Activated naive CD4-positive, alpha-beta T cell treated with anti-CD3 and anti-CD28 coated beads, Interleukin-2, amount 50 U/mL, for 24 hours (primary cell): Measurements from ENCODE around the gene TTC39B.

ENCODE experiments used
- H3K27ac Mint-ChIP-seq: one replicate; pipeline ENCODE4 v1.8.0; 2021; ENCODE audit warnings: mild to moderate bottlenecking, mixed read lengths
- H3K27me3 Mint-ChIP-seq: one replicate; pipeline ENCODE4 v1.8.0; 2021; ENCODE audit warnings: mixed read lengths
- H3K36me3 Mint-ChIP-seq: one replicate; pipeline ENCODE4 v1.8.0; 2021; ENCODE audit warnings: mixed read lengths
- H3K4me1 Mint-ChIP-seq: one replicate; pipeline ENCODE4 v1.8.0; 2021; ENCODE audit warnings: mixed read lengths
- H3K4me3 Mint-ChIP-seq: one replicate; pipeline ENCODE4 v1.8.0; 2021; ENCODE audit warnings: mild to moderate bottlenecking, mixed read lengths
- H3K9me3 Mint-ChIP-seq: one replicate; pipeline ENCODE4 v1.8.0; 2021; ENCODE audit warnings: mixed read lengths

Gene TTC39B

DNA sequence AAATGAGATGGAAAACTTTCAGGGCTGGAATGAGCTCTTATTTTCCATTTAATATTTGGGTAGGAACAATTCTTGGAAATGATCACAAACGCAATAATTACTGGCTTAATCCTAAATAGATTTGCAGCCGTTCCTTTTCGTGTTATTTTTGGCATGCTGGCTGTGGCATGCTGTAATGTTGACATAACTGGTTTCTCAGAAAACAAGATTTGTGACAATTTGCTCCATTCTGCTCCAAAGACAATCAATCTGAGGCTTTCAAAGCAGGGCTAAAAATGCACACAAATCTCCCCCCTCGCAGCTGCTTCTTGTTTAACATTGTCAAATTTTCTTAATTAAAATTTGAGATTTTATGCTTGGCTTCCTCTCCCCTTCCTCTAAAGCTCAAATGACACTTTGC, 151.2 kb downstream of the TTC39B start:
- no peaks in the 10 kb centered on the region for H3K9me3 Mint-ChIP-seq
- H3K4me1 Mint-ChIP-seq: no peaks in the 10 kb centered on the region

DNA sequence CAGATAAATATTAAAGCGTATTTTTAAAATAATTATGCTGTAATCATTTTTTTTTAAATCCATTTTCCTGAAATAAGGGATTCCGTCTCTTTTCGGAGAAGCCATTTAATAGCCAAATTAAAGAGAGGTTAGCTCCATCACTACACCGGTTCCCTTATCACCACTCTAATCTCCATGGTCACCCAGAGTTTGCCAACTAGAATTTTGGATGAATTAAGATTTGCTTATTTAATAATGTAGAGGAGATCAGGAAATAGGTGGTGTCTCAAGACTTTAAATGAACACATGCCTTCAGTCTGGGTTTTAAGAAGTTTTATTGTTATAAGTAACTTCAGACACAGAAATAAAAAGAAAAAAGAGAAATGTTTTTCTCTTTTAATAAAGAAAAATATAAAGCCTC, 151.7 kb downstream of the TTC39B start:
- peaks cover under 1% of the 10 kb centered on the region for H3K27me3 Mint-ChIP-seq
- H3K9me3 Mint-ChIP-seq: no peaks in the 10 kb centered on the region
- no peak overlapping the region for H3K27ac Mint-ChIP-seq

More for the DNA sequence above, 151.2 kb downstream of the TTC39B start:
- no peaks in the 10 kb centered on the region for H3K27me3 Mint-ChIP-seq
- no peaks in the 10 kb centered on the region for H3K36me3 Mint-ChIP-seq
- H3K4me3 Mint-ChIP-seq: no peak overlapping the region
- no peak overlapping the region for H3K27ac Mint-ChIP-seq

DNA sequence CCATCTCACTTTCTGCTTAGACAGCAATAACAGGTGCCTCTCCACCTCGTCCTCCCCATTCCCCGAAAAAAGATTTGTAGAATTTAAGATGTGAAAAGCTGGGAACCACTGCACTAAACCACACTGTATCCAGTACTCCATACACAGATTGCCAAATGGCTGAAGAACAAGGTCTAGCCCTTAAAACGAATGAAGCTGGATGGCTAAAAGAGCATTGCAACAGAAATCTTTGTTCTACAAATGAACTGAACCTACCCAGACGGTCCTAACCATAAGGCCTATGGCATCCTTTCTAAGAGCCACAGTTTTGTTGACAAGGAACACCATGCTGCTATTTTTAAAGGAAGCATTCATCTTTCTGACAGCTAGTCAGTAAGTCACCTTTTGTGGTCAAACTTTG, 152.3 kb downstream of the TTC39B start:
- Mint-ChIP-seq H3K9me3 (no peaks in the 10 kb centered on the region), H3K36me3 (no peaks in the 10 kb centered on the region), H3K27ac (no peak overlapping the region), H3K27me3 (peaks cover 3% of the 10 kb centered on the region), H3K4me1 (no peaks in the 10 kb centered on the region), H3K4me3 (no peak overlapping the region)

More for the DNA sequence above, 151.7 kb downstream of the TTC39B start:
- Mint-ChIP-seq H3K4me1 (no peaks in the 10 kb centered on the region), H3K4me3 (no peak overlapping the region), H3K36me3 (no peaks in the 10 kb centered on the region)

DNA sequence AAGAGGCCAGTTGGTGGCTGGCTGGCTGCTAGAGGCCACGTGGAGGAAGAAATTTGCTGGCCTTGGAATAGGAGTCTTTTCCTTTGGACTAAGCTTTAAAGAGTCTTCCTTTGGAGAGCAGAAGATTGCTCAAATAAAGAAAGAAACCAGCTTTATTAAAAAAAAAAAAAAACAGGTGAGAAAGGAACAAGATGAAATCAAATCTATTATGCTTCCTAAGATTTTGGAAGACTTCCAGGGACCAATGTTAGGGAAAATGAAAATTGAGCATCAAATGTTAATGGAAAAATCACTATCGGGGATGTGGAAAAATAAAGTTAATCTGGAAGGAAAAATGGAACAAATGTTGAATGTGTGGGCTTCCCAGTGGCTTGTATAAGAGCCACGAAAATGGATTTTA, 153.1 kb downstream of the TTC39B start:
- Mint-ChIP-seq H3K27ac (no peak overlapping the region), H3K27me3 (peaks cover 3% of the 10 kb centered on the region), H3K4me3 (no peak overlapping the region), H3K9me3 (no peaks in the 10 kb centered on the region), H3K4me1 (no peaks in the 10 kb centered on the region), H3K36me3 (no peaks in the 10 kb centered on the region)

DNA sequence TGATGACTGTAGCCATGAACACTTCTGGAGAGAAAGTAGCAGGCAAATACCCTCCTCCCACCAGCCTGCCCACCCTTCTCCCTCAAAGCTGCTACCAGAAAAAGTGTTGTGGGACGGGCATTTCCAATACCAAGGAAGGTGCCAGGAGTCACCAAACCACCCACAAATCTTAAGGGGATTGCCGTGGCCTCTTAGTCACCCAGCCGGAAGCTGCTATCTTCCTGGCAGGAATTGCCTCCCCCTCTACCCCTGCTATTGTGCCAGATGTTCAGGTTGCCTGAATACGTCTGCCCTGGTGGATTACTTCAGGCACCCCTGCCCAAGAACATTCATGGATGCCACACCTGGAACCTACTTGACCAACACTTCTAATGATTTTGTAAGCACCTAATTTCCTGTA, 156.1 kb downstream of the TTC39B start:
- no peaks in the 10 kb centered on the region for H3K4me1 Mint-ChIP-seq
- peaks cover 3% of the 10 kb centered on the region for H3K27me3 Mint-ChIP-seq
- no peak overlapping the region for H3K27ac Mint-ChIP-seq
- H3K4me3 Mint-ChIP-seq: no peak overlapping the region
- H3K9me3 Mint-ChIP-seq: no peaks in the 10 kb centered on the region
- no peaks in the 10 kb centered on the region for H3K36me3 Mint-ChIP-seq

DNA sequence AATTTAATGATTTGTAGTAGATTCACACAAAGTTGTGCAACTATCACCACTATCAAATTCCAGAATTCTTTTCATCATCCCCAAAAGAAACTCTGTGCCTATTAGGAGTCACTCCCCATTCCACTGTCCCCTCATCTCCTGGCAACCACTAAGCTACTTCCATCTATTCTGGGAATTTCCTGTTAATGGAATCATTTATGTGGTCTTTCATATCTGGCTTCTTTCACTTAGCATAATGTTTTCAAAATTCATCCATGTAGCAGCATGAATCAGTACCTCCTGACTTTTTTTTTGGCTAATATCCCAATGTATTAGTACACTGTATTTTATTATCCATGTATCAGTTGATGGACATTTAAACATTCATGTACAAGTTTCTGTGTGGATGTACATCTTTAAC, 157.6 kb downstream of the TTC39B start:
- no peaks in the 10 kb centered on the region for H3K36me3 Mint-ChIP-seq
- no peaks in the 10 kb centered on the region for H3K9me3 Mint-ChIP-seq
- no peak overlapping the region for H3K4me3 Mint-ChIP-seq
- H3K27me3 Mint-ChIP-seq: peaks cover 3% of the 10 kb centered on the region
- no peaks in the 10 kb centered on the region for H3K4me1 Mint-ChIP-seq
- no peak overlapping the region for H3K27ac Mint-ChIP-seq

DNA sequence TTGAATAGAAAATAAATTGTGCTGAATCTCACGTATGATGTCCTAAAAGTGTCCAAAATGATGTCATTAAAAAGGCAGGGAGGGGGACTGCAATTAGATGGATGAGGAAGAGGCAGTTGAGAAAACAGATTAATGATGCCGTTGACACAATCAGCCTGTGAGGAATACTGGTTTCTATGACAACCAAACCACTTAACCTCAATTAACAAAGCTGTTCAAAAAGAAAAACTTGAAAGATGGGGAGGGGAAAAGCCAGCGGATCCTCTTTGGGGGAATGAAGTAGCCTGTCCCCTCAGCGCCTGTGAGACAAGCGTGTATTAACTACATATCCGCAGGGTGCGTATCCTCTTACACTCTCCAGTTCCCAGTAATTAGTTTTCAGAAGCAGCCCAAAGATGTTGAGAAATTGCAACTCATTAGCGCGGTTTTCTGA, 160.7 kb downstream of the TTC39B start:
- H3K4me1 Mint-ChIP-seq: no peaks in the 10 kb centered on the region
- peaks cover 3% of the 10 kb centered on the region for H3K27me3 Mint-ChIP-seq
- H3K9me3 Mint-ChIP-seq: no peaks in the 10 kb centered on the region
- H3K36me3 Mint-ChIP-seq: no peaks in the 10 kb centered on the region
- no peak overlapping the region for H3K27ac Mint-ChIP-seq
- H3K4me3 Mint-ChIP-seq: no peak overlapping the region

DNA sequence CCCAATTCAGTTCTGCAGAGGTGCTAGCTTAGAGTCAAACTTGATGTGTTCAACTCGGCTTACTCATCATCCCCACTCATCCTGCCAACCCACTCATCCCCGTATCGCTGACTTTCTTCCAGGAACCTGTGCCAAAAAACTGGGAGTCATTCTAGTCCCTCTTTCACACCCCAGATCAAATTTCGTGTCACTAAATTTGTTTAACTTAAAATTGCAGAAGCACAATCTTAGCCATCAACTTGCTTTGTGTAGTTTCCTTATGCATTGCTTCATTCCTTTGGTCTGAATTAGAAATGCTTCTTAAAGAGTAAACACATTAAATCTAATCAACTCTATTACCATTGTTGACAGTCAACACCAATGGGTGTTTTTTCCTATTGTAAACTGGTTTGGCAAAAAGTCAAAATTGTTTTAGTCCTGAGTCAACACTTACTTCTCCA, 162.4 kb downstream of the TTC39B start:
- H3K27ac Mint-ChIP-seq: no peak overlapping the region

DNA sequence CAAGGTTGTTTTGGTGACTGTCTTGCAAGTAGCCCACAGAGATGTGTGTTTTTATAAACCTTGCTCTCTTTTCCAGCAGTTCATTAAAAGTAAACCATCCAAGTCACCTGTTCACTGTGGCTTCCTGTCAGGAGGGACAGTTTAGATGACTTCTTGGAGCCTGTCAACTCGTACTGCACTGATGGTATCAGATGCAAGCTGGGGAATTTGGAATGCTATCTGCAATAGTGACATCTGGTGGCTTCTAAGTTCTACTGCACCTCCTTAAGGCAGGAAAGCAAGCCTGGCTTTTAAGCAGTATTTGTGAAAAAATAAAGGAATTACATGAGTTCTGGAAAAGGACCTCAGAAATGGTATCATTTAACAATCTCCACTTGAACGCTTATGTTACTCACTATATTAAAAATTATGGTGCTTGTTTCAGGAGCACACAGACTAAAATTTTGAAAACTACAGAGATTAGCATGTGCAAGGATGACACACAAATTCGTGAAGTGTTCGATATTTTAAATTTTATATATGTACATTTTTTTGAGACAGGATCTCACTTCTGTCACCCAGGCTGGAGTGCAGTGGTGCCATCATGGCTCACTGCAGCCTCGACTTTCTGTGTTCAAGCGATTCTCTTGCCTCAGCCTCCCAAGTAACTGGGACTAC, 164.0 kb downstream of the TTC39B start:
- Mint-ChIP-seq H3K36me3 (no peaks in the 10 kb centered on the region), H3K27ac (no peak overlapping the region), H3K4me3 (no peak overlapping the region), H3K9me3 (no peaks in the 10 kb centered on the region), H3K27me3 (no peaks in the 10 kb centered on the region), H3K4me1 (no peaks in the 10 kb centered on the region)

More for the DNA sequence above, 162.4 kb downstream of the TTC39B start:
- Mint-ChIP-seq H3K9me3 (no peaks in the 10 kb centered on the region), H3K27me3 (no peaks in the 10 kb centered on the region), H3K4me3 (no peak overlapping the region), H3K4me1 (no peaks in the 10 kb centered on the region), H3K36me3 (no peaks in the 10 kb centered on the region)

DNA sequence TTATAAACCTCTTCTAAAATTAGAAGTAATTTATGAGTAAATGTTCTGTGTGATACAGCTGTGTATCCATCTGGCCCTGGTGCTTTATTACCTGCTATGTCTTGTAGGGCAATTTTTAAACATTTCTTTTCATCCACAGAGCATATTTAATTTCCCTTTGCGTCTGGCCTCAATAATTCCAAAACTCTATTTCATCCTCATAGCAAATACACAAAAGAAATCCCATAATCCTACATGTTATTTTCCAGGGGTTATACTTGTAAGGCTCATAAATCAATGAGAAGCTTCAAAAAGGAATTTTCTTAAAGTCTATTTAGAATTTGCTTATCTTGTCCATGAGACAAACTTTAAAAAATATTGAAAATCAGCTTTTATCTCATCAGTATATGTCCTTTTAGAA, 167.0 kb downstream of the TTC39B start:
- Mint-ChIP-seq H3K36me3 (no peaks in the 10 kb centered on the region), H3K4me1 (peaks cover 4% of the 10 kb centered on the region), H3K27me3 (no peaks in the 10 kb centered on the region), H3K9me3 (no peaks in the 10 kb centered on the region), H3K27ac (no peak overlapping the region), H3K4me3 (no peak overlapping the region)

DNA sequence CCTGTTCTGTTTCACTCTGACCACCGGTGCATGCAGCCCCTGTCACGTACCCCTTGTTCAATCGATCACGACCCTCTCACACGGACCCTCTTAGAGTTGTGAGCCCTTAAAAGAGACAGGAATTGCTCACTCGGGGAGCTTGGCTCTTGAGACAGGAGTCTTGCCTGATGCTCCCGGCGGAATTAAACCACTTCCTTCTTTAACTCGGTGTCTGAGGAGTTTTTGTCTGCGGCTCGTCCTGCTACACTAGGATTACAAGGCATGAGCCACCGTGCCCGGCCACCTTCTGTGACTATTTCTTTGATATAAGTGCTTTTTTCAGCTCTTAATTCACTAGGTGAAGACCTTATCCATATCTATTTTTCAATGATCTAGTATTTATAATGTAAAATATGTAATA, 167.5 kb downstream of the TTC39B start:
- Mint-ChIP-seq H3K27me3 (no peaks in the 10 kb centered on the region), H3K9me3 (no peaks in the 10 kb centered on the region), H3K4me3 (no peak overlapping the region), H3K36me3 (no peaks in the 10 kb centered on the region), H3K27ac (no peak overlapping the region), H3K4me1 (peaks cover 5% of the 10 kb centered on the region)

DNA sequence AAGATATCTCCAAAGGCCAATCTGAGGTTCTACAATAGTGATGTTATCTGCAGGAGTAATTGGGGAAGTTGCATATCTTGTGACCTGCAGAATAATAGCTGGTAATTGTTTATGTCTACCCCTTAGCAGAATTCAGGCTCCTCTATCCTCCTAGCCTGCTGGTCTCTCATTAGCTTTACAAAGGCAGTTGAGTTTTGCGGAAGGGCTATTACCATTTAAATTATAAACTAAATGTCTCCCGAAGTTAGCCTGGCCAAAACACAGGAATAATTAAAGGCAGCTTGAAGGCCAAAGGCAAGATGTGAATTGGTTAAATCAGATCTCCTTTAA, 168.7 kb downstream of the TTC39B start:
- Mint-ChIP-seq H3K36me3 (no peaks in the 10 kb centered on the region), H3K27me3 (no peaks in the 10 kb centered on the region), H3K9me3 (no peaks in the 10 kb centered on the region), H3K4me3 (no peak overlapping the region), H3K4me1 (peaks cover 5% of the 10 kb centered on the region), H3K27ac (no peak overlapping the region)

DNA sequence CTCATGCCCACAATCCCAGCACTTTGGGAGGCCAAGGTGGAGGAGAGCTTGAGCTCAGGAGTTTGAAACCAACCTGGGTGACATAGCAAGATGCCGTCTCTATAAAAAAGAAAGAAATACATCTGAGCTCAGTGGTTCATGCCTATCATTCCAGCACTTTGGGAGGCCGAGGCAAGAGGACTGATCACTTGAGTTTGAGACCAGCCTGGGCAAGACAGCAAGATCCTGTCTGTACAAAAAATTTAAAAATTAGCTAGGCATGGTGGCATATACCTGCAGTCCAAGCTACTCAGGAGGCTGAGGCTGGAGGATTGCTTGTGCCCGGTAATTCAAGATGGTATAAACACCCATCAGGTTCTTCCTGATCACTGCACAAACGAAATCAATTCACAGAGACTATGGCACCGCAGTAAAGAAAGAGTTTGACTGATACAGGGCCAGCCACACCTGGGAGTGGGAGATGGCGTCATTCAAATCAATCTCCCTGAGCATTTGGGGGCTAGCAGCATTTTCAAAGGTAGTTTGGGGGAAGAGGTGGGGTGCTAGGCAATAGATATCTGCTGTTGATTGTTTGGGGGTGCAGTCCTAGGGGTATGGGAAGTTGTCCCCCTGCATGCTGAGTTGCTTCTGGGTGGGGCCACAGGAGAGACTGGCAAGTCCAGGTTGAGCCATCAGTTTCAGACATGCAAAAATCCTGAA, 169.2 kb downstream of the TTC39B start:
- no peak overlapping the region for H3K4me3 Mint-ChIP-seq
- no peaks in the 10 kb centered on the region for H3K36me3 Mint-ChIP-seq
- H3K4me1 Mint-ChIP-seq: peaks cover 5% of the 10 kb centered on the region
- H3K27ac Mint-ChIP-seq: no peak overlapping the region
- no peaks in the 10 kb centered on the region for H3K9me3 Mint-ChIP-seq
- no peaks in the 10 kb centered on the region for H3K27me3 Mint-ChIP-seq

DNA sequence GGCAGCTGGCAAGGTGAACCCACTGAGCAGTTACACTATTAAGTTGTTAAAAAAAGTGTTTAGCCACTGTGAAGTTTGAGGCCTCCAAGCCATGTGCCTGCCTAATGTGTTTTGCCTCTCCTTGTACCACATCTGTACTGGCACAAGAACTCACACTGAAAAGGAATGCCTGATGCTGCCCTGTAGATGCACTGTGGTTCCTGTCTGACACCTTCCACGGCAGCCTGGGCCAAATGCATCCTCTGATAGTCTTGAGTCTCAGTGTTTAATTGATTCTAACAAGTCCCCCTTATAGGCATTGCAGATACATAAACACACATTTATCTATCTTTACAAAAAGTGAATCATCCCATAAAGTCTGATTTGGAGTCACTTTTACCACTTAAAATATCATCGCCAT, 169.9 kb downstream of the TTC39B start:
- no peak overlapping the region for H3K27ac Mint-ChIP-seq

DNA sequence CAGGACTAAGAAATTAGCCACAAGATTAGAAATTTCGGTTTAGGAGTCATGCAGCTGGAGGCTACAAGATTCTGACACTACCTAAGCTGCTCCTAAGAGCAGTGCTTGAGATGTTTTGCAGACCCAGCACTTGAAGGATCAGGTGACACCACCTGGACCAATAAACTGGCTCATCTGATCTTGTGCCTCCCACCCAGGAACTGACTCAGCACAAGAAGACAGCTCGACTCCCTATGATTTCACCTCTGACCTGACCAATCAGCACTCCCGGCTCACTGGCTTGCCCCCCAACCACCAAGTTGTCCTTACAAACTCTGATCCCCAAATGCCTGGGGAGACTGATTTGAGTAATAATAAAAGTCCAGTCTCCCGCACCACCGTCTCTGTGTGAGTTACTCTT, 170.4 kb downstream of the TTC39B start:
- Mint-ChIP-seq H3K4me3 (no peak overlapping the region), H3K9me3 (no peaks in the 10 kb centered on the region), H3K27me3 (no peaks in the 10 kb centered on the region), H3K4me1 (peaks cover 5% of the 10 kb centered on the region), H3K27ac (no peak overlapping the region), H3K36me3 (no peaks in the 10 kb centered on the region)

More for the DNA sequence above, 169.9 kb downstream of the TTC39B start:
- no peaks in the 10 kb centered on the region for H3K9me3 Mint-ChIP-seq
- H3K36me3 Mint-ChIP-seq: no peaks in the 10 kb centered on the region
- H3K27me3 Mint-ChIP-seq: no peaks in the 10 kb centered on the region
- H3K4me1 Mint-ChIP-seq: peaks cover 5% of the 10 kb centered on the region
- H3K4me3 Mint-ChIP-seq: no peak overlapping the region

DNA sequence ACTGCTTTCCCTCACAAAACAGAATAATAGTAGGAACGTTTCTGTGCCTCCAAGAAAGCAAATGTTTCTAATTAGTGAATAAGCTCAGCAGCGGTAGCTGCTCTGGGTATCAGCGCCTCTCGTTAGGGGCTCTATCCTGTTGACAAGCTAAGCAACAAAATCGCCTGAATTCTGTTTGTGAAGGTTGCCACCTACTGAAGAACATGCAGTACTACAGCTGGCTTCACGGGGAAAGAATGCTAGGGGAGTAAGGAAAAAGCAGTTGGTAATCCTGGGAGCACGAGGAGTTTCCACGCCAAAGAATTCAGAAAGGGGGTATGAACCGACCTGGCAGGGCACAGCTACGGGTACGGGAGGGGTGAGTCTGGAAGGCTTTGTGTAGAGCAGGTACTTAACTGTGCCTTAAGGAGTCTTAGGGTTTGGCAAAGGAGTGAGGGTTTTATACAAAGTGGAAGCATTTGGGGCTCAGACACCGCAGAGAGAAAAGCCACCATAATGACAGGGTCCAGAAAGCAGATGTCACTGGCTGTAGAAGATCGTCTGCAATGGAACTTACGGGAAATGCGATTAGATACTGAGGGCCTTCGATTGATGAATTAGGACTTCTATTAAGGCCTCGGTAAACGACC, 171.7 kb downstream of the TTC39B start:
- H3K9me3 Mint-ChIP-seq: no peaks in the 10 kb centered on the region
- no peaks in the 10 kb centered on the region for H3K36me3 Mint-ChIP-seq
- no peaks in the 10 kb centered on the region for H3K27me3 Mint-ChIP-seq
- H3K27ac Mint-ChIP-seq: no peak overlapping the region
- no peak overlapping the region for H3K4me3 Mint-ChIP-seq
- peaks cover 5% of the 10 kb centered on the region for H3K4me1 Mint-ChIP-seq
